Activated CD4-positive, alpha-beta T cell treated with anti-CD3 and anti-CD28 coated beads, Interleukin-2, amount 50 U/mL, for 16 hours (primary cell): Measurements from ENCODE around the gene PRODH.
"Not testable (repeated sequence)": the region's sequence is repeated elsewhere in the genome, so short reads cannot be mapped to it uniquely, and the experiment has no call there.

ENCODE experiments used
- DNase-seq: peaks from one replicate; pipeline ENCODE4 v3.0.0-alpha.2; 2020

Gene PRODH

DNA sequence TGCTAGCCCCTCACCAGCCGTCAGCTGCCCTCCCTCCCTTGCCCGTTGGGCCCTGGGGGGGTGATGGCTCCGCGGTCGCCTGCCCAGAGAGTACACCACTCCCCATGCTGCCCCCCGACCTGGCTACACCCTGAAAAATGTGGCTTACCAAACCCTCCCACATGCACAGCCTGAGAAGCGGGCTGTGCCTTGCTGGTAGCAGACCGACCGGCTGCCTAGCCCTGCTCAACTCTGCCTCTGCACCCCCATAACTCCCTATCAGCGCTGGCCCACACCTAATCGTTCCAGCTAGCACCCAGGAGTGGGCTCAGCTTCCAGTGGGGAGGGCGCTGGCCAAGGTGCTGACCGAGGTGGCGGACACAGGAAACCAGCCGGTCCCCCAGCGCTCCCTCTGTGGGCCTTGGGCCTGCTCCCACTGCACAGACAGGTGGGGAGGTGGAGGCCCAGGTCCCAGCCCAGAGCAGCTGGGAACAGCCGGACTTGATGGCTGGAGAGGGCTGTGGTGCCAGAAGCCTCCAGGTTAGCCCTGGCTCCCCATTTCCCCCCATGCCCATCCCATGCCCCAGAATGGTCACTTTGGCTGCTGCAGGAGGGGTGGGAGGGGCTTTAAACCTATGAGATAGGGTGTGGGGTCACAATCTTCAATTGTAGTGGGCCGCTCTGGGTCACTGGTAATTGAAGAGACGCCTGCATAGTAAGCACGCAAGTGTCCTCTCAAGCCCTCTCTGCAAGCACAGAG is 32.1 kb upstream of the PRODH start:
- no peak for DNase-seq

DNA sequence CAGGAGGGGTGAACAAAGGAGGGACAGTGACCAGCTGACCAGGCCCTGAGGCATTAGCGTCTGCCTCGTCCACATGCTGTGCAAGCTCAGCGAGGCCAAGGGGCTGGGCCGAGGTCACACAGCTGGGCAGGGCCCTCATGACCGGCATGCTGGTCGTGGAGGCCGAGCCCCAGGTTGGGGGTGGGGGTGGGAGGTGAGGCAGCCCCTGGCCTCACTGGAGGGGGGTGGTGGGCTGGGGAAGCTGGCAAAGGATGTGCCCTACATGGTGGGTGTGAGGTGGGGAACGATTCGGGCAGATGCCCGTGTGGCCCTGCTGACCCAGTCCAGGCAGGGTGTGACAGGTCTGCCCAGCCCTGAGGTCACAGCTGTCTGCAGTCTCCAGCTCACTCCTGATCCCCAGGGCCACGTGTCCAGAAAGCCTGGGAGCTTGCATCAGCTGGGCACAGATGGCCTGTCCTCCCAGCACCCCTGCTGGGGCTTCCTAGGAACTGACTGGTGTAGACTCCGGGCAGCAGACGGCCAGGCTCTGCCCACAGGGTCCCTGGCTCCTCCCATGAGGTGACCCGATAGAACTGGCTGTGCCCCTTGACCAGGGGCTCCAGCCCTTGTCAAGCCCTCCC is 31.4 kb upstream of the PRODH start:
- DNase-seq = not testable (repeated sequence)

GRCh38 chr22:18966748-18967147 is 30.7 kb upstream of the PRODH start:
- DNase-seq = no peak

- DNase-seq = no peak
These were observed 29.7 kb upstream of the PRODH start for GRCh38 chr22:18965526-18966421.

DNA sequence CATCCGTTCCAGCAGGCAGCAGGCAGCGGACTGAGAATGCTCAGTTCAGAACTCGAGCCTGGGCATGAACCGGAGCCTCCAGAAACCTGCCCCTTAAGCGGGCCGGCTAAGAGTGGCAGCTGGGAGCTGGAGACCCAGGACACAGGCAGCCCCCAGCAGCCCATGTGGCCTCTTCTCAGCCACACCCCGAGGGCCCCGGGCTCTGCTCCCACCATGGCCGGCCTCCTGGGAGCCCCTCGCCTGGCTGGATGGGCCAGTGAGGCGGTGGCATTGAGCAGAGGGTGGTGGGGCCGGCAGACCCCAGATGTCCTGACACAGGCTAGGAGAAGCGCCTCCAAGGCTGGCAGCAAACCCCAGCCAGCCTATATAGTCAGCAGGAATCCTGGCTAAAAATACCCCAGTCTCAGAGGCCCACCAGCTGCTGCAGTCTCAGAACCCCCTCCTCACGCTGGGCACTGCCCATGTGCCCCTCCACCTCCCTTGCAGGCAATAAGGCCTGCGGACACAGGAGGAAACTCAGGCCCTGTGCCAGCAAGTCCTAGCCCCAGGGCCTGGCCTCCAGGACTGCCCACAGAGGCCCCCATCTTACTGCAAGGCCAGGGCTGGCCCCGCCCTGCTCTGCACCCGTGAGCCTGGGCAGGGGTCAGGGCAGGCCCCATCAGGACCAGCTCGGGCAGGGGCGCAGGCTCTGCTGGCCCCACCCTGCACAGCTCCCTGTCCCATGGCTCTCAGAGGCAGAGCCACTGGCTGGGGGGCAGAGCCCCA is 28.6 kb upstream of the PRODH start:
- not testable (repeated sequence) for DNase-seq

- not testable (repeated sequence) for DNase-seq
These were observed 28.0 kb upstream of the PRODH start for GRCh38 chr22:18964051-18964450.

DNA sequence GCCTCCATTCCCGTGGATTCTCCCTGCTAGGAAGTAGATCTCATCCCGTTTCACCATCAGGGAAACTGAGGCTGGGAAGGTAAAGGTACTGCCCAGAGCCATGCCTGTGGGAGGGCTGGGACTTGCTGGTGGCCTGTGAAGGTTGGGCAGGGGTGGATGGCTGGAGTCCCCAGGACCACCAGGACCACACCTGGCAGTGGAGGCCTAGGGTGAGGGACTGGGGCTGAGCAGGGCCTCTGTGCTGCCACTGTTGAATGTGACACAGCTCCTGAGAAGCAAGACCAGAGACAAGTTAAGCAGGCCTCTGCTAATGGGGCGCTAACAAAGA is 26.2 kb upstream of the PRODH start:
- DNase-seq = no peak

GRCh38 chr22:18961632-18962307 is 25.7 kb upstream of the PRODH start:
- DNase-seq = not testable (repeated sequence)

GRCh38 chr22:18961201-18961600 is 25.1 kb upstream of the PRODH start:
- DNase-seq = not testable (repeated sequence)

DNA sequence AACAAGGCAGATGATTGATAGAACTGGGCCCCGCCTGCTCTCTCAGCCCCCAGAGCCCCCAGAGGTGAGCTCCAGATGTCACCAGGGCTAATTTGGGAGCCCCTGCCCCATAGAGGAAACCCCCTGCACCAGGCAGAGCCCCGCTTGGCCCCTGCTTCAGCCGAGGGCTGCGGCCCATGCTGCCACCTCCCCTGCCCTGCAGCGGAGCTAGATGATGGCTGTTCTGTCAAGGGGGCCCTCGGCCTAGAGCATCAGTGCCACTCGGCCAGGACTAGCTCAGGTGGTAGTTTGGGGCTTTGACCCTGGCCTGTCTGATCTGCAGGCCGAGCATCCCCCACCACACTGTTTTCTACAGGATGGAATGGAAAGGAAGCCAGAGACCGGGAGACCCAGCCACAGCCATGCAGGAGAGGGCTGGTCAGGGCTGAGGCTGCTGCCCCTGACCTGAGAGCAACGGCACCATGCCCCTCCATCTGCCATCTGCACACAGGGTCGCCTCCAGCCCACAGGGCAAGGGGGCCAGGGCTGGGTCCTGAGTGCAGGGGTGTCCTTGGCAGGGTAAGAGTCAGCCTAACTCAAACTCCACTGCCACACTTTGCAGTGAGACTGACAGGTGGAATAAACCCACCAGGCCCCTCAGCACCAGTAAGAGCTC is 24.2 kb upstream of the PRODH start:
- DNase-seq = not testable (repeated sequence)

DNA sequence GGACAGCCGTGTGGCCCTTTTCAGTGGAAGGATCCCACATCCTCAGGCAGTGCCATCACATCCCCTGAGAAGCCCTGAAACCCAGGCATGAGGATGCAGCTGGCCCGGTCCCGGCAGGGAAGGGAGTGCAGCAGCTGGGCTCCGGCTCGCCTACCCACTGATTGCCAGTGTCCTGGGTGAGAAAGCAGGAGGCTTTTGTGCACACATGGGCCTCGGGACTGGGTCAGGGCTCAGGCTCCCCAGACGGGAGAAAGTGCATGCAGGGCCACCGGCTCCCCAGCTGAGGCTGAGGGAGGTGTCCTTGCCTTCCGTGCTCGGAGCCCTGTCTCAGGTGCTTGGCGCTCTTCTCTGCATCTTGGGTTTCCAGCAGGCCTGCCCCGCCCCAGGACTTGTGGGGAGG is 23.6 kb upstream of the PRODH start:
- not testable (repeated sequence) for DNase-seq

DNA sequence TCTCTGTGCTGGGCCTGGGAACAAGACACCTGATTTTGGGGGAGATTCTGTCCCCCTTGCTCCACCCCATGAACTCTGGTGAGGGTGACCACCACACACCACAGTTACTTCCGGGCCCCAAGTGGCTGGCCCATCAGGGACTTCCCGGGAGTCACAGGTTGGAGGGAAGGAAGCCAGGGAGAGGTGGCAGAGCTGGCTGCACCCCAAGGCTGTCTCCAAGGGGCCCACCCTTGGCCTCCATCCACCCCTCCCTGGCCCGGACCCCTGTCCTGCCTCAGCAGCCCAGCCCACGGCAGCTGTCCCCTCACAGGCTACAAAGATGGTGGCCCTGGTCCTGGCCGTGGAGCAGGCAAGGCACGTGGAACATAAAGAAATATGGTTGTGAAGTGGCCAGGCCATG is 23.2 kb upstream of the PRODH start:
- DNase-seq = not testable (repeated sequence)

DNA sequence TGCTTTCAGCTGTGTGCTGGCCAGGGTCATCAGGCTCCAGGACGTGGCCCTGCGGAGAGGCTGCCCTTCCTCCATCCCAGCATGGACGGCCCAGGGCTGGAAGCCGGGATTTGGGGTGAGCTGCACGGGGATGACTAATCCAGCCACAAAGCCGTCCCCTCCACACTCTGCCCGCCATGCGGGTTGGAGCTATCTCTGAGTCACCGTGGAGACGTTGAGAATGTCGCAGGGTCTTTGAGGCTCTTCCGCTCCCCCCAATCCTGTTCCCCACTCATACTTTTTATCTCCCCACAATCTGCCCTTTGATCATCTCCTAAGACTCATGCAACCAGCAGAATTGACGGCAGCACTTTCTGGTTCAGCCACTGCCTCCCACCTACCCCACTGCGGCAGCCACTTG is 22.6 kb upstream of the PRODH start:
- not testable (repeated sequence) for DNase-seq

GRCh38 chr22:18958321-18958705 is 22.2 kb upstream of the PRODH start:
- DNase-seq = not testable (repeated sequence)

DNA sequence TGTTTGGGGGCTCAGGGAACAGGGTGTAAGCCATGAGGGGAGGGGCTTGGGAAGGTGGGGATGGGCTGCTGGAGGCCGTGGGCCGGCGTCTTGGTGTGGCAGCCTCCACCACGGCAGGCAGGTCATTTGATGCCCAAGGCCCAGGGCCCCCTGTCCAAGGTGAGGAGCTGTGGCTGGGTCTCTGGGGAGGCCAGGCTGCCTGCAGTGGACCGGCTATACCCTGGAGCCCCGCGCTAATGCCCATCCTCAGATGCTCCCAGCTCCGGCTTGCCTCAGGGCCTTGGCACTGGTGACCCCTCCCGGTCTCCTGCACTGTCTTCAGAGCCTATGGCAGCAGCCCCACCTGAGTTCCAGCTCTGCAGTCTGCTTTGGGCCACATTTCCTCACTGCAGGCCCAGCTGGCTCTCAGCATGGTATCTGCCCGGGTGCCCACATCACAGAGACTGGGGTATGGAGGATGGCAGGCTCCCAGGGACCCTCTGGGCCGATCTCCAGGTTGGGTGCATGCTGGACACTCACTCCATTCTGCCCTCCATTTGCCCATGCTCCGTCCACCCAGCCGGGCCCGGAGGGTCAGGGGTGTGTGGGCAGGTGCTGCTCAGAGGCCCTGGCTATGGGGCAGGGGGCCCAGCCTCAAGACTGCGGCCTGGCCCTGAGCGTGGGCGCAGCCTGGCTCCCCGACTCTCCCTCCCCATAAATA is 21.7 kb upstream of the PRODH start:
- not testable (repeated sequence) for DNase-seq

DNA sequence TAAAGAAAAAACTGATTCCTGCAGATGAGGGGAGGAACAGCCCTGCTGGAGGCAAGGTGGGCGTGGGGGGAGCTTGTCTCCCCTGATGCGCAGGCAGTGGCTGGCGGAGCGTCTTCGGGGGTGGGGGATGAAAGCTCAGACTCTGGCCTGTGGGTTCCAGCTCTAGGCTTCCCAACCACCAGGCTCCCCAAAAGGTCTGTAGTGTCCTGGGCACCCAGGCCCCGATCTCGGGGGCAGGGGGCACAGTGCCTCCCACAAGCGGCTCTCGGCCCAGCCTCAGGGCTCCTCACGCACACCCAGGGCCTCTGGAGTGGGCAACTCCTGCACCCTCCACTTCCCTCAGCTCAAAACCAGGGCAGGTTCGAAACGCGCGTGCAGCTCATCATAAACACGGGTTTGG is 20.9 kb upstream of the PRODH start:
- DNase-seq = not testable (repeated sequence)

DNA sequence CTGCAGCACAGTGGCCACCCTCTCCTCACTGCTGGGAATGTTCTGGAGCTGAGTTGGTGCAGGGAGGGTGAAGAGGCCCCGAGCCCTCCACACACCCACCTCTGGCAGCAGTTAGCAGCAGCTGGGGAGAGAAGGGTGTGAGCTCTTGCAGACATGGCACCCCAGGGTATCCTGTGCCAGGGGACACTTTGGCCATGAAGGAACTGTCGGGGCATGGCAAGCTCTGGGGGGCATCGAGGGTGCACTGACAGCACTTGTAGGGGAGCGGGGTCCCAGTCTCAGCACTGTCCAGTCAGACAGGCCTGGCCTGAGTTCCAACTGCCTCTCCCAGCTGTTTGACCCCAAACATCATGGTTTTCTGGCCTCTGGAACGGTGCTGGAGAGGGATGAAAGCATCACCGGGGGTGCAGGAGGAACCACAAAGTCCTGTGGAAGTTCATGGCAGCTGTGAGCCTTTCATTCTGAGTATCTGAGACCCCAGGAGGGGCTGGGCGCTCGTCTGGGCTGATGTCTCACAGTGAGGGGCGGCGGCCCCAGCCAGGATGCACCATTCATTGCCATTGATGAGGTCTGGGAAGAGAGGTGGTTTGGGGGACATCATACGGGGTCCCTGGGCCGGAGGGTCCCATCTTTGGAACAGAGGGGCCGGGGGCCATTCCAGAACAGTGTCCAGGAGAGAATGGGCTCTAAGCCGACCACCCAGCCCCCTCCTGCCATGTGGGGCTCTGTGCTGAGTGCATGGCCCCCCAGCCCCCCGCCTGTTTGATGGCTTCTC is 20.2 kb upstream of the PRODH start:
- DNase-seq = not testable (repeated sequence)

DNA sequence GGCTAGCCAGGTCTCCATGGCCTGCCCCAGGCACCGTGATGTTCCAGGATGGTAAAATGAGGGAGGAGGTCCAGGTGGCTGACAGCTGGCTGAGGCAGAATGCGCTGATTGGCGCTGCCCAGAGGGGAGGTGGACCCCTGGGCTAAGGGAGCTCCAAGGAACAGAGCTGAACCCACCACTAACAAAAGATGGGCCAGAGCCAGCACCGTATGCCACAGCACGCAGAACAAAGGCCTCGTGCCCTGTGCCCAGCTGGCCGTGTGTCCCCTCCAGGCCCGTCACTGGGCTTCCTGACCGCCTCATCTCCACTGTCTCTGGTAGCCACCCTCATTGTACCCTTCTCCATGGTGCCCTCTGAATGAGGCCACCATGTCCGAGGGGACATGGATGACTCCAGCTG is 19.6 kb upstream of the PRODH start:
- DNase-seq = no peak

DNA sequence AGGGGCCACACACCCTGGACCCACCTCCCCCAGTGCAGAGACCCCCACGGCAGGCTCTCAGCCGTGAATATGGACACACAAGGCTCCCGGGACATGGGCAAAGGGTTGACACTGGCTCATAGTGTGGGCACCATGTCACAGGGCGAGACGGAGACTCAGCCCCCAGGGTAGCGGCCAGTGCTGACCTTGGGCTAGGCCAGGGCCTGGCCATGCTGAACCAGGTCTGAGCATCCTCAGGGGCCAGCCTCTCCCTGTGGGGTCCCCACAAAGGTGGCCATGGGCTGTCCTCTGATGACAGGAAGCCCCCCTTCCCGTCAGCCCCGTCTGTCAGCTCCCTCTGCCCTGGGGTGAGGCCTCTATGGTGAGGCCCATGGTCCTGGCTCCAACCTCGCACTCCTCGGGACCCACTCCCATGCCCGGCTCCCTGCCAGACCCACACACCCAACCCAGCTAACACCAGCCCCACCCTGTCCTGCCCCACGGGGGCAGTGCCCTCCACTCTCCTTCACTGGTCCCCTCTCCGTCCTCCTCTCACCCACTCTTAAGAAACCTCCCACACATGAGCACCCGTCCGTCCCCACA is 19.0 kb upstream of the PRODH start:
- no peak for DNase-seq
